ENCODE results near the gene GRB2.
A peak's percentile ranks its signal among the peaks of the same experiment; 100 is the strongest.

GRB2 gene

DNA sequence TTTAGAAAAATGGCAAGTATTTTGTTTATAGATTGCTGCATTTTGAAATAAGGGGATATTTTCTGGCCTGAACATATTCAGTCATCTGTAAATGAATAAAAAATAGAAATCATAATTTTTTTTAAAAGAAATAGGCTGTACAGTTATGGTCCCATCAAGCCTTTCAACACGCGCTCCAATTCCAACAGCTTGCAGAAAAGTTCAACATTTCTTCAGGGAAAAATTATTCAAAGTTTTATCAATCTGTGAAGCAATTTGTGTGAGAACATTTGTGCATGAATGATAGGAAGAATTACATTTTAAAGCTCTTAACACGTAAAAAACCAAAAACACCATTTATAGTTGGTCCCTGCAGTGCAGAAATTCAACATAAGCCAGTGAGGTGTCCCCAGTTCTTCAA, 65.5 kb downstream of the GRB2 start:
- TF ChIP-seq, protein P1, sequence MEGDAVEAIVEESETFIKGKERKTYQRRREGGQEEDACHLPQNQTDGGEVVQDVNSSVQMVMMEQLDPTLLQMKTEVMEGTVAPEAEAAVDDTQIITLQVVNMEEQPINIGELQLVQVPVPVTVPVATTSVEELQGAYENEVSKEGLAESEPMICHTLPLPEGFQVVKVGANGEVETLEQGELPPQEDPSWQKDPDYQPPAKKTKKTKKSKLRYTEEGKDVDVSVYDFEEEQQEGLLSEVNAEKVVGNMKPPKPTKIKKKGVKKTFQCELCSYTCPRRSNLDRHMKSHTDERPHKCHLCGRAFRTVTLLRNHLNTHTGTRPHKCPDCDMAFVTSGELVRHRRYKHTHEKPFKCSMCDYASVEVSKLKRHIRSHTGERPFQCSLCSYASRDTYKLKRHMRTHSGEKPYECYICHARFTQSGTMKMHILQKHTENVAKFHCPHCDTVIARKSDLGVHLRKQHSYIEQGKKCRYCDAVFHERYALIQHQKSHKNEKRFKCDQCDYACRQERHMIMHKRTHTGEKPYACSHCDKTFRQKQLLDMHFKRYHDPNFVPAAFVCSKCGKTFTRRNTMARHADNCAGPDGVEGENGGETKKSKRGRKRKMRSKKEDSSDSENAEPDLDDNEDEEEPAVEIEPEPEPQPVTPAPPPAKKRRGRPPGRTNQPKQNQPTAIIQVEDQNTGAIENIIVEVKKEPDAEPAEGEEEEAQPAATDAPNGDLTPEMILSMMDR (IDR thresholded peaks at IDR 0.05; ENCODE audit: low read depth, low read length) = no peak
- H3K4me1 ChIP-seq = no peaks in the 10 kb centered on the region; the same call in 1 of the 2 replicates

DNA sequence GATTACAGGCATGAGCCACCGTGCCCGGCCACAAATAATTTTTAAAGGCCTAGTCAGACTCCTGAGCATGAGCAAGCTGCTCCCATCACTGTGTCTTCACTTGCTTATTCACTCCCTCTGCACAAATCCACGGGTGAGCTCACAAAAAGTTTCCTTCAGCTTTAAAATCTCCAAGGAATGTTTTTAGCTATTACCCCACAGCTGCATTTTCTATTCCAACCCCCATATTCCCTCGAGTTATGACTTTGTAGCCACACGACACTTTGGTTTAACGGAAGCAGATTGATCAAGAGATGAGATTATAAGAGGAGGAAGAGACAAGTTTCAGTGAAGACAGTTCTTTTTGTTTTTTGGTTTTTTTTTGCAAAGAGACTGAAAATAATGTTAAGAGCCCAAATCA, 67.1 kb downstream of the GRB2 start:
- TF ChIP-seq, protein P1 (IDR thresholded peaks at IDR 0.05; ENCODE audit: low read depth, low read length) = no peak
- Histone ChIP-seq H3K36me3 (no peaks in the 10 kb centered on the region), H3K9me3 (no peaks in the 10 kb centered on the region), H3K4me3 (ENCODE audit: low read depth, low read length) (no peak overlapping the region), H3K4me1 (no peaks in the 10 kb centered on the region; the same call in 1 of the 2 replicates), H3K27me3 (no peaks in the 10 kb centered on the region)
- DNase-seq = no peak

More for the DNA sequence above, 65.5 kb downstream of the GRB2 start:
- Histone ChIP-seq H3K36me3 (no peaks in the 10 kb centered on the region), H3K27me3 (no peaks in the 10 kb centered on the region), H3K9me3 (no peaks in the 10 kb centered on the region), H3K4me3 (ENCODE audit: low read depth, low read length) (no peak overlapping the region)
- no peak for DNase-seq

DNA sequence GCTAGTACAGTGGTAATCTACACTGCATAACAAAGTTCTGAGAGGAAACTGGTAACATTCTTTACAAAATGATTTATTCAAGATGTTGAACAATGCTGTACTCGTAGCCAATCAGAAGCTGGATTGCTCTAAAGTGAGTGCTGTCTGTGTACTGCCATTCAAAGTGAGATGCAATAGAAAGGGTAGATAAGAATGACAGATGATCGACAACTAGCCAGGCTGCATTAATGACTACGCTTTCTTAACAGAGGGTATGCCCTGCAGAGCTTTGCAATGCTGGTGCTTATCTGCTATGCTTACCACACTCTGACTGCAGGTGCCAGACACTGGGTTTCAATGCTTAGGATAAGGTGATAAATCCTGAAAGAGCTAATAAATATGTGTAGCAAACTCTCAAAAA, 70.2 kb downstream of the GRB2 start:
- Histone ChIP-seq H3K9me3 (no peaks in the 10 kb centered on the region), H3K4me3 (ENCODE audit: low read depth, low read length) (no peak overlapping the region), H3K36me3 (peaks cover 8% of the 10 kb centered on the region), H3K4me1 (no peaks in the 10 kb centered on the region; the same call in 1 of the 2 replicates), H3K27me3 (no peaks in the 10 kb centered on the region)
- TF ChIP-seq, protein P1 (IDR thresholded peaks at IDR 0.05; ENCODE audit: low read depth, low read length) = no peak
- DNase-seq = peak; percentile 43

DNA sequence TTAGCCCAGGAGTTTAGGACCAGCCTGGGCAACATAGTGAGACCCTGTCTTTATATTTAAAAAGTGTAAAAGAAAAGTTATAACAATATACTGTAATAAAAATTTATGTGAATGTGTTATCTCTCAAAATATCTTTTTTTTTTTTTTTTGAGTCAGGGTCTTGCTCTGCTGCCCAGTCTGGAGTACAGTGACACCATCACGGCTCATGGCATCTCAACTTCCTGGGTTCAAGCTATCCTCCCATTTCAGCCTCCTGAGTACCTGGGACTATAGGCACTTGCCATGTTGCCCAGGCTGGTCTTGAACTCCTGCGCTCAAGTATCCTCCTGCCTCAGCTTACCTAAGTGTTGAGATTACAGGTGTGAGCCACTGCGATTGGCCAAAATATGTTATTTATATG, 70.8 kb downstream of the GRB2 start:
- Histone ChIP-seq H3K27me3 (no peaks in the 10 kb centered on the region), H3K4me3 (ENCODE audit: low read depth, low read length) (no peak overlapping the region), H3K4me1 (no peaks in the 10 kb centered on the region; the same call in 1 of the 2 replicates), H3K9me3 (no peaks in the 10 kb centered on the region), H3K36me3 (peaks cover 11% of the 10 kb centered on the region)
- TF ChIP-seq, protein P1 (IDR thresholded peaks at IDR 0.05; ENCODE audit: low read depth, low read length) = no peak
- no peak for DNase-seq

DNA sequence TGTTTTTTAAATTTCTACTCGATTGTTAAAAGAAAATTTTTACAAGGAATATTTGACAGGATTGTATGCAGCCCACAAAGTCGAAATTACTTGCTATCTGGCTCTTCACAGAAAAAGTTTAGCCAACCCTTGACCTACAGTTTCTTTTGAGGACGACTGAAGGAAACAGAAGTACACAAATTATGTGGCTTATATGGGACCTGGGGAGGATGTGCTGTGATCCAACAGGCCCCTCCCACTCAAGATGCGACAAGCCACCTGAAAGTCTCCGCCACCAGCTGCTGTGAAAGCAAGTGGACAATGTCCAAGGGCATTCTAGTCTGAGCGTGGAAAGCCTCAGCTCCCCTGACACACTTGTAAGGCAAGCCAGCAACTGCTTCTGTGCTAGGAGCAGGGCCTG, 73.8 kb downstream of the GRB2 start:
- H3K27me3 ChIP-seq = no peaks in the 10 kb centered on the region
- H3K36me3 ChIP-seq = peaks cover 14% of the 10 kb centered on the region
- no peaks in the 10 kb centered on the region for H3K9me3 ChIP-seq
- TF ChIP-seq, protein P1 (IDR thresholded peaks at IDR 0.05; ENCODE audit: low read depth, low read length) = no peak
- H3K4me1 ChIP-seq = no peaks in the 10 kb centered on the region; the same call in none of the 2 replicates
- no peak for DNase-seq
- H3K4me3 ChIP-seq (ENCODE audit: low read depth, low read length) = no peak overlapping the region

- no peaks in the 10 kb centered on the region for H3K27me3 ChIP-seq
- no peaks in the 10 kb centered on the region for H3K9me3 ChIP-seq
- H3K4me3 ChIP-seq (ENCODE audit: low read depth, low read length) = no peak overlapping the region
- peaks cover 19% of the 10 kb centered on the region for H3K36me3 ChIP-seq
- H3K4me1 ChIP-seq = no peaks in the 10 kb centered on the region; the same call in 1 of the 2 replicates
- no peak for DNase-seq
- TF ChIP-seq, protein P1 (IDR thresholded peaks at IDR 0.05; ENCODE audit: low read depth, low read length) = no peak
Observed at GRCh38 chr17:75327757-75328156, 77.7 kb downstream of the GRB2 start.

Measured in BE2C (cell line).